T-helper 2 cell treated with Interferon-gamma antibody and Interleukin-4, amounts not matched to agents 100 ng/mL and 5 ng/mL, for 36 hours (primary cell): ENCODE results near the gene SIM2. TPM values are rescaled to one million over a fixed set of nuclear protein-coding genes. Genes with fewer than 3 reads are reported as not detected.

Experiments
- intact Hi-C: fragments of 100-400 bp; cut with micrococcal nuclease; formaldehyde crosslinking; loops from one replicate; pipeline ENCODE4 v1.15.1; 2023
- total RNA-seq: library from RNA; stranded (reverse); gene quantifications from 2 replicates; pipeline ENCODE4 v1.2.3, GENCODE V29; 2022

Gene SIM2
- total RNA-seq, 1 donor from 2014 or later = not detected

DNA sequence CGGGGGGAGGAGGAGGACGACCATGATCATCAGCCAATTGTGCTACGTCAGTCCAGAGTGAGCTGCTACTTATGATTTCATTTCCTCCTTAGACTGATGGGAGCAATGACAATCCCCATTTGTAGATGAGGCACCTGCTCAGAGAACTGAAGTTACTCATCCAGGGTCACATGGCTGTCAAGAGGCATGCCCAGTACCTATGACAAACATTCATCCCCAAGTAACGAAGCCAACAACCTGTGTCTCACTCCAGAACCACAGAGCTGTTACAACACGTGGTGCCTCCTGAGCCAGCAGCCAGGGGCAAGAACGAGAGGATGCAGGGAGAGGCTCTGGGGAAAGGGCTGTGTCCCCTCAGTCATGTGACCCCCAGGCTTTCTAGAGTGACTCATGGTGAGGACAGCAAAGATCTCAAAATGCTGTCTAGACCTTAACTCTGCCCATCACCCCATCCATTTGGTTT is 93.6 kb downstream of the SIM2 start:
- intact Hi-C loops = no loop called here

DNA sequence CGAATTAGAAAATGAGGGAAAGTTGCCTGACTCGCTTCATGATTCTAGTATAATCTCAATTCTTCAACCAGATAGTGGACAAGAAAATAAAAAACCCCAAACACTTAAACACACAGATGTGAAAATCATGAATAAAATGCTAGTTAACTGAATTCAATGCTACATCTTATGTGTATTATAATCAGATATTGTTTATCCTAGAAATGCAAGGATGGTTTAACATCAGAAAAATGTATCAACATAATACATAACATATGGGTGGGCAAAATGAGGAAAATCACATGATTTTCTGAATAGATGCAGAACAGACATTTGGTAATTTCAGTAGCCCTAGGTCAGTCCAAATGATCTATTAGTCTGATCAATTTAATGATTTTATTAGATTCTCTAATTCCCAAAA is 97.2 kb downstream of the SIM2 start:
- intact Hi-C loops = no loop called here

DNA sequence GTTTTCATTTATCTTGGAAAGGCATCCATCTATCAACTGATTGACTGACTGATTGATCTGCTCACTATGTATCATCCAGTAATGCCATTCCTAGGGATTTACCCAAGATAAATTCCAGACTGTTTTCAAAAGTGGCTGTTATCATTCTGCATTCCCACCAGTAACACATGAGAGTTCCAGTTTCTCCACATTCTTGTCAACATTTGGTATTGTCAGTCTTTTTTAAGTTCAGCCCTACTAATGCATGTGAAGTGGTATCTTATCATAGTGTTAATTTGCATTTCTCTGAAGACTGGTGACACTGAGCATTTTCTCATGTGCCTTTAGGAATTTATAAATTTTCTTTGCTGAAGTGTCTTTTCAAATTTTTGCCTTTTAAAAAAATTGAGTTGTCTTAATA is 99.6 kb downstream of the SIM2 start:
- intact Hi-C loops = no loop called here

Other genes with a start within 250 kb of the SIM2 start
- gene CLDN14, start 219.0 kb upstream of the SIM2 start, total RNA-seq = not detected in 2 replicates